ENCODE measurements around the gene SRC. TPM values are rescaled to one million over a fixed set of nuclear protein-coding genes. Genes with fewer than 3 reads are reported as not detected.

The SRC gene
- total RNA-seq, 2 donors from 2014 or later, result 25.9 to 35.3 TPM

DNA sequence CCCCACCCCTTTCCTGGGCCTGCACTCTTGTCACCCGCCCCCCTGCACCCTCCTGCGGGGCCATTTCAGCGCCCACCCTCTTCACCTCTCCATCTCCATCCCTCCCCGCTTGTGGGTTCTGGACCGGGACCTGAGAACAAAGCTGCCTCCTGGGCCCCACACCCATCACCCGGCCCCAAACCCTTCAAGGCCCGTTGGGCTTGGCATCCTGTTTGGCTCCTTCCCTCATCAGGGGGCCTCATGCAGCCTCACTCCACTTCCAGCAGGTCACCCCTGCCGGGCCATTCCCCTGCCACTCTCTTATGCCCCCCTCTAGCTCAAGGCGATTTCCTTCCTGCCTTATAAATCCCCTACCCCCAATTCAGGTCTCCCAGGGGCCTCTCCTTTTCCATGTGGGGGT lies 67.4 kb downstream of the SRC start:
- Histone ChIP-seq H3K4me3 (no peak overlapping the region), H3K36me3 (replicated peaks in 1 of 2; ENCODE audit: insufficient read depth in 1 of 2, low read depth in 2 of 2) (no peaks in the 10 kb centered on the region), H3K27ac (no peak overlapping the region), H3K27me3 (peaks cover 0 to 6% of the 10 kb centered on the region in 2 donors), H3K4me1 (no peaks in the 10 kb centered on the region), H3K9me3 (no peaks in the 10 kb centered on the region)
- DNase-seq (no peak), ATAC-seq (no peak)
- TF ChIP-seq, protein P1, sequence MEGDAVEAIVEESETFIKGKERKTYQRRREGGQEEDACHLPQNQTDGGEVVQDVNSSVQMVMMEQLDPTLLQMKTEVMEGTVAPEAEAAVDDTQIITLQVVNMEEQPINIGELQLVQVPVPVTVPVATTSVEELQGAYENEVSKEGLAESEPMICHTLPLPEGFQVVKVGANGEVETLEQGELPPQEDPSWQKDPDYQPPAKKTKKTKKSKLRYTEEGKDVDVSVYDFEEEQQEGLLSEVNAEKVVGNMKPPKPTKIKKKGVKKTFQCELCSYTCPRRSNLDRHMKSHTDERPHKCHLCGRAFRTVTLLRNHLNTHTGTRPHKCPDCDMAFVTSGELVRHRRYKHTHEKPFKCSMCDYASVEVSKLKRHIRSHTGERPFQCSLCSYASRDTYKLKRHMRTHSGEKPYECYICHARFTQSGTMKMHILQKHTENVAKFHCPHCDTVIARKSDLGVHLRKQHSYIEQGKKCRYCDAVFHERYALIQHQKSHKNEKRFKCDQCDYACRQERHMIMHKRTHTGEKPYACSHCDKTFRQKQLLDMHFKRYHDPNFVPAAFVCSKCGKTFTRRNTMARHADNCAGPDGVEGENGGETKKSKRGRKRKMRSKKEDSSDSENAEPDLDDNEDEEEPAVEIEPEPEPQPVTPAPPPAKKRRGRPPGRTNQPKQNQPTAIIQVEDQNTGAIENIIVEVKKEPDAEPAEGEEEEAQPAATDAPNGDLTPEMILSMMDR (IDR thresholded peaks at IDR 0.05), result no peak
- TF ChIP-seq POLR2A (IDR thresholded peaks at IDR 0.05), result no peak
- WGBS, 2 donors, result 52 to 58% methylated on average over 9 of the region's 9 CpGs
- intact Hi-C loops (cut with DNase I), result no loop called here

DNA sequence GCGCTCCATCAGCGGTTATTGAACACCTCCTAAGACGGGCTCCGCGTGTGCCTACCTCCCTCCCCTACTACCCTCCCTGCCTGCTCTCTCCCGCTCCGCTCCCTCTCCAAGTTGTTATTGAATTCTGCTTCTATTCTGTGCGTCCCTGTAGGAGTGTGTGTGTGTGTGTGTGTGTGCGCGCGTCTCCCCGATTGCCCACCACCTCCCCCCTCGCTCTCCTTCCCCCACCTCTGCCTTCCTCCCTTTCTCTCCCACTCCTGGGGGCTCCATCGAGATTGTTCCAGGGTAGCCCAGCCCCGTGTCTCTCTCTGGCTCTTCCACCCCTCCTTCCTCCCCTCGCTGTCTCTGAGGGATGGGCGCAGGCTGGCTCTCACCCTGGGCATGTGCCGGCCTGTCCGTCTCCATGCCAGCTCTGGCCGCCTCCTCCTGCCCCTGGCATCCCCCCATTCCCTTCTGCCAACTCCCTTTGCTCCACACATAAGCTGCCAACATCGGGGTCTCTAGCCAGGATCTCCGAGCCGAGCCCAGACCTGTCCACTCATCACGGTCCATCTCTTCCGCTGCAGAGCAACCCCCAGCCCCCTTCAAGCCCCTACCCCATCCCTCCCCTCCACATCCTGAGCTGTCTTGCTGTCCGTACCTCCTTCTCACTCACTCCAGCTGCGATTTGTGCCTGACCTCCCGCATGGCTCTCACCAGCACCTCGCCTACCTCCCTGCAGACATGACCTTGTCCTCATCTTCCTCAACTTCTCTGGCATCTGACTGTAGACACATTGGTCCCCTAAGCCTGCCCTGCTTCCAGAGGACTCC lies 68.5 kb downstream of the SRC start:
- intact Hi-C loops (cut with DNase I), result no loop called here
- no peak for DNase-seq
- WGBS, 2 donors, result 24 to 38% methylated on average over 29 of the region's 29 CpGs
- no peaks in the 10 kb centered on the region for H3K9me3 ChIP-seq
- ATAC-seq, result no peak
- TF ChIP-seq, protein P1 (IDR thresholded peaks at IDR 0.05), result no peak
- no peak for TF ChIP-seq POLR2A (IDR thresholded peaks at IDR 0.05)
- H3K4me1 ChIP-seq, result no peaks in the 10 kb centered on the region
- no peaks in the 10 kb centered on the region for H3K27me3 ChIP-seq
- no peak overlapping the region for H3K4me3 ChIP-seq
- no peak overlapping the region for H3K27ac ChIP-seq
- no peaks in the 10 kb centered on the region for H3K36me3 ChIP-seq (replicated peaks in 1 of 2; ENCODE audit: insufficient read depth in 1 of 2, low read depth in 2 of 2)

DNA sequence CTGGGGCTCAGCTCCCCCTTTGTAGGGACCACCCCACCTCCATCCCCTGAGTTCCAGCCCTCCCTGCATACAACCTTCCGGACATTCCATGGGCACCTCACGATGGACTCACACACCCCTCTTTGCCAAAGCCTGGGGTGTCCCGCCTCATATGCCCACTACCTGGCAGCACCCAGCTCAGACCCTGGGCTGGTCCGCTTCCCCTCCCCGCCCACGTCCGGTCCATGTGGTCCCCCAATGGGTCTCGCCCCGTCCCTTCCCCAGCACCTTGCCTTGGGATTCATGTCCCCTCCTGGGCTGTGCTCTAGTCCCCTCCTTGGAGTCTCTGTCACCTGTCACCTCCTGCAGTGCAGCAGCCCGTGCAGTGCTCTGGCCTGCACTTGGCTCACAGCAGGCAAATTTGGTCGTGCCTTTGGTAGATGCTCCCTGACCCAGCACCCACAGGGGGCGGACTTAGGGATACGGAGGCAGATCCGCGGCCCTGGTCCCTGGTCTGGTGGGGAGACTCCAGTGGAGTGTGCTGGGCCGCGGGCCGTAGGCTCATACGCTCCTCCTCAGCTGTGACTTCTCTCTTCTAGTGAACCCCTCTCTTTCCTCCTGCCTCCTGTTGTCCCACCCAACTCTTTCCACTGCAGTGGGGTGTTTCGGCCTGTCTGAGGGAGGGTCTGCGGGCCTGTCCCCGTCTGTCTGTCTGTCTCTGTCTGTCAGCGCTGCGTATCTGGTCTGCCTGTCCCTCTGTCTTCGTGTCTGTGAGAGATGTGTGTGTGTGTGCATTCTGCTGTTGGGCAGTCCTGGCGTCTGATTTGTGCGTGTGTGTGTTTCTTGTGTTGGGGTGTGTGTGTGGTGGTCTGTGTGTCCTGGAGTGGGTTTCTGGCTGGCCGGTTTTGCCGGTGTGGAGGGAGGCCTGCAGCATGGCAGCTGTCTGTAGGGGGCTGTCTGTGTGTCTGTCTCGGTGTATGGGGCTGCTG lies 69.5 kb downstream of the SRC start:
- Histone ChIP-seq H3K9me3 (no peaks in the 10 kb centered on the region), H3K27ac (no peak overlapping the region), H3K4me3 (no peak overlapping the region), H3K27me3 (peaks cover 0 to 6% of the 10 kb centered on the region in 2 donors), H3K4me1 (no peaks in the 10 kb centered on the region), H3K36me3 (replicated peaks in 1 of 2; ENCODE audit: insufficient read depth in 1 of 2, low read depth in 2 of 2) (no peaks in the 10 kb centered on the region)
- ATAC-seq, result no peak
- intact Hi-C loops (cut with DNase I), result no loop called here
- TF ChIP-seq POLR2A (IDR thresholded peaks at IDR 0.05), result no peak
- TF ChIP-seq, protein P1 (IDR thresholded peaks at IDR 0.05), result no peak
- 62 to 68% methylated on average over 14 to 29 of the region's 30 CpGs for WGBS, 2 donors
- no peak for DNase-seq

- no peaks in the 10 kb centered on the region for H3K4me1 ChIP-seq
- DNase-seq, result no peak
- H3K9me3 ChIP-seq, result no peaks in the 10 kb centered on the region
- TF ChIP-seq, protein P1 (IDR thresholded peaks at IDR 0.05), result no peak
- no peak for TF ChIP-seq POLR2A (IDR thresholded peaks at IDR 0.05)
- 72 to 82% methylated on average over 22 to 27 of the region's 27 CpGs for WGBS, 2 donors
- intact Hi-C loops (cut with DNase I), result no loop called here
- peaks cover 0 to 6% of the 10 kb centered on the region in 2 donors for H3K27me3 ChIP-seq
- H3K36me3 ChIP-seq (replicated peaks in 1 of 2; ENCODE audit: insufficient read depth in 1 of 2, low read depth in 2 of 2), result no peaks in the 10 kb centered on the region
- ATAC-seq, result no peak
- no peak overlapping the region for H3K27ac ChIP-seq
- H3K4me3 ChIP-seq, result no peak overlapping the region
Observed at GRCh38 chr20:37416100-37416847, 70.3 kb downstream of the SRC start.

Data from body of pancreas (tissue), 4 donors.